Ovary (tissue), 9 donors: Measurements from ENCODE around the gene DIO3. TPM values are rescaled to one million over a fixed set of nuclear protein-coding genes. Genes with fewer than 3 reads are reported as not detected.

ENCODE experiments used
- DNase-seq, 5 donors: peaks; one replicate each; pipeline ENCODE4 v3.0.0-alpha.2; 2019 to 2020
- H3K27ac ChIP-seq, 2 donors: fragments of 200-600 bp; one replicate each; pipeline versions ENCODE4 v1.5.1 to v1.8.0; 2019 to 2022
- H3K27me3 ChIP-seq: fragments of 200-600 bp; one replicate; pipeline ENCODE4 v1.8.0; 2022
- H3K36me3 ChIP-seq: fragments of 200-600 bp; sonication (generic); one replicate; pipeline ENCODE4 v1.5.1; 2019
- H3K4me1 ChIP-seq: one replicate; pipeline ENCODE4 v1.8.1; 2013; ENCODE audit warnings: mild to moderate bottlenecking, moderate library complexity; ENCODE audit not compliant: insufficient read depth
- H3K4me3 ChIP-seq: fragments of 200-600 bp; sonication (generic); one replicate; pipeline ENCODE4 v1.5.1; 2017
- H3K9me3 ChIP-seq, 2 donors: fragments of 200-600 bp in 1 of 2; sonication (generic) in 1 of 2; one replicate each; pipeline versions ENCODE4 v1.5.1 to v1.8.1; 2013 to 2019; ENCODE audit warnings: mild to moderate bottlenecking in 1 of 2, moderate library complexity in 1 of 2
- CTCF ChIP-seq, 3 donors: fragments of 450-650 bp in 2 of 3; fragments of 200-600 bp in 1 of 3; IDR thresholded peaks; one replicate each; pipeline versions ENCODE4 v1.5.1 to v1.8.0; 2016 to 2022; ENCODE audit warnings: antibody characterized with exemption in 3 of 3, mild to moderate bottlenecking in 1 of 3
- EP300 ChIP-seq: sonication (generic); formaldehyde crosslinking; IDR thresholded peaks from one replicate; pipeline ENCODE4 v1.6.1; 2017; ENCODE audit warnings: antibody characterized with exemption
- POLR2A ChIP-seq: fragments of 450-650 bp; IDR thresholded peaks from one replicate; pipeline ENCODE4 v1.6.1; 2017; ENCODE audit warnings: antibody characterized with exemption, mild to moderate bottlenecking, moderate library complexity
- WGBS, 3 donors: extraction: QIAGEN DNeasy Blood & Tissue Kit in 1 of 3; methylation state at CpG; one replicate each; pipeline versions ENCODE4 v1.1.5 to v1.1.7; 2013 to 2017; 5-methylcytosine and 5-hydroxymethylcytosine counted together
- intact Hi-C, 4 donors: fragments of 100-400 bp; cut with DNase I; formaldehyde crosslinking; loops; one replicate each; pipeline versions ENCODE4 v1.11.0 to v1.15.1; 2022 to 2023
- polyA plus RNA-seq, 2 donors: library from polyadenylated mRNA; stranded (reverse); fragments of 200-250 nt in 1 of 2; fragments of 350-450 nt in 1 of 2; fragmentation: Illumina TruSeq in 1 of 2; extraction: RNeasy Lipid Tissue Mini Kit (QIAGEN cat#74804) in 1 of 2; gene quantifications; one replicate each; pipeline ENCODE4 v1.2.3, GENCODE V29; 2013 to 2014
- total RNA-seq, 7 donors: library from RNA; depleted of rRNA in 2 of 7; stranded (reverse); fragments of >200 nt in 2 of 7; fragmentation: NEBNext Ultra II Directional in 3 of 7; extraction: Animal tissue kit (Norgen Biotek cat#: 25700) in 3 of 7; gene quantifications; one replicate each; pipeline versions ENCODE4 v1.1.0 to v1.2.4, GENCODE V29; 2016 to 2023
- donor health status: DM: no; HTN: no; CAD: no; lungs with moderate emphysema.
- donor health status: DM: no; HTN: no; CAD: no.
- donor health status: Bipolar disorder and iron deficiency.
- donor health status: DM: yes; HTN: yes; CAD: no.
- donor health status: DM: no; HTN: no; CAD: no.
- donor health status: DM: yes; HTN: yes; CAD: no.

The DIO3 gene
- total and polyA plus RNA-seq, 9 donors = 3.1 to 24.7 (median 13.9) TPM

GRCh38 chr14:101581806-101582205 is 20.5 kb downstream of the DIO3 start:
- intact Hi-C loops = no loop called here
- DNase-seq = peak in 1 of 5 donors; percentile 3

GRCh38 chr14:101582294-101582693 is 21.0 kb downstream of the DIO3 start:
- WGBS, 3 donors = 62 to 76% (median 74%) methylated on average over 5 of the region's 5 CpGs
- peak in 1 of 5 donors; percentile 4 for DNase-seq
- Histone ChIP-seq H3K4me3 (no peak overlapping the region), H3K9me3 (no peaks in the 10 kb centered on the region), H3K36me3 (no peaks in the 10 kb centered on the region), H3K27ac (no peak overlapping the region), H3K27me3 (no peaks in the 10 kb centered on the region), H3K4me1 (peaks cover 4% of the 10 kb centered on the region)
- TF ChIP-seq POLR2A (no peak), EP300 (no peak), CTCF (IDR thresholded peaks at IDR 0.05) (no peak)
- intact Hi-C loops = no loop called here

More at GRCh38 chr14:101581806-101582205, 20.5 kb downstream of the DIO3 start:
- no peak for TF ChIP-seq POLR2A
- no peak for TF ChIP-seq EP300
- no peak for TF ChIP-seq CTCF (IDR thresholded peaks at IDR 0.05)
- H3K9me3 ChIP-seq = no peaks in the 10 kb centered on the region
- H3K36me3 ChIP-seq = no peaks in the 10 kb centered on the region
- WGBS, 3 donors = 75 to 85% (median 82%) methylated on average over 9 of the region's 9 CpGs
- H3K27me3 ChIP-seq = no peaks in the 10 kb centered on the region
- no peak overlapping the region for H3K27ac ChIP-seq
- peaks cover 4% of the 10 kb centered on the region for H3K4me1 ChIP-seq
- H3K4me3 ChIP-seq = no peak overlapping the region

- WGBS, 3 donors = 90 to 95% (median 91%) methylated on average over 18 of the region's 18 CpGs
- Histone ChIP-seq H3K4me1 (peaks cover 4% of the 10 kb centered on the region), H3K27me3 (no peaks in the 10 kb centered on the region), H3K36me3 (no peaks in the 10 kb centered on the region), H3K4me3 (no peak overlapping the region), H3K27ac (no peak overlapping the region), H3K9me3 (no peaks in the 10 kb centered on the region)
- intact Hi-C loops = no loop called here
- TF ChIP-seq POLR2A (no peak), EP300 (no peak), CTCF (IDR thresholded peaks at IDR 0.05) (no peak)
- DNase-seq = peak in 1 of 5 donors; percentile 9
These were observed 21.9 kb downstream of the DIO3 start for GRCh38 chr14:101583006-101583714.

- H3K36me3 ChIP-seq = no peaks in the 10 kb centered on the region
- H3K27ac ChIP-seq = no peak overlapping the region
- H3K4me3 ChIP-seq = no peak overlapping the region
- TF ChIP-seq CTCF (IDR thresholded peaks at IDR 0.05) (no peak), POLR2A (no peak), EP300 (no peak)
- DNase-seq = no peak
- peaks cover 3% of the 10 kb centered on the region for H3K4me1 ChIP-seq
- 67 to 72% (median 67%) methylated on average over 7 of the region's 7 CpGs for WGBS, 3 donors
- H3K9me3 ChIP-seq = no peaks in the 10 kb centered on the region
- no peaks in the 10 kb centered on the region for H3K27me3 ChIP-seq
- intact Hi-C loops = no loop called here
These were observed 22.4 kb downstream of the DIO3 start for GRCh38 chr14:101583715-101584054.
